ENCODE results near the gene SEMA4F.

GRCh38 chr2:74696829-74697228 is 42.8 kb downstream of the SEMA4F start:
- TF ChIP-seq CTCF (optimal IDR thresholded peaks at IDR 0.05 in 1 of 3, IDR thresholded peaks at IDR 0.05 in 1 of 3, conservative IDR thresholded peaks at IDR 0.05 in 1 of 3; ENCODE audit: extremely low read depth in 1 of 3, insufficient read depth in 2 of 3, low read length in 3 of 3) (no peak), EZH2 (IDR thresholded peaks at IDR 0.05; ENCODE audit: low read length) (no peak)

Measured in keratinocyte (primary cell).